K562 (cell line): ENCODE measurements around the gene BCCIP. TPM values are rescaled to one million over a fixed set of nuclear protein-coding genes. Genes with fewer than 3 reads are reported as not detected.

Experiments
- ATAC-seq: fragments of 200-7000 bp; cut with Tn5 transposase; 3 replicates; pipeline ENCODE4 v1.9.1; 2020; ENCODE audit warnings: moderate library complexity
- BruUV-seq: library from RNA; stranded (reverse); fragments of 400-500 nt; replicated peaks from 2 replicates; lab custom pipeline; 2021; lab: Mats Ljungman, UMichigan
- CTCF ChIA-PET: fragments of 300-600 bp; formaldehyde crosslinking; extraction: SDS; loops from one replicate; lab custom pipeline; 2021; ENCODE audit warnings: low intra/inter-chr PET ratio; lab: Yijun Ruan, JAX
- POLR2A ChIA-PET: fragments of 300-600, 350-650 bp; sonication (Branson Sonifier 250); formaldehyde crosslinking; extraction: SDS; loops from one replicate; lab custom pipeline; 2021; ENCODE audit warnings: antibody characterized with exemption, inconsistent platforms; lab: Yijun Ruan, JAX
- DNase-seq, 4 experiments: peaks; one replicate each; pipeline versions ENCODE4 v3.0.0 to v3.0.0-alpha.2; 2011 to 2018; ENCODE audit warnings: low spot score in 3 of 4, mixed read lengths in 3 of 4; ENCODE audit errors: extremely low read depth in 1 of 4
- FAIRE-seq: peaks from 2 replicates; lab custom pipeline; 2011; peaks lifted over from hg19 to GRCh38; lab: Jason Lieb, UNC
- H2AFZ ChIP-seq: 2 replicates; pipeline ENCODE4 v1.6.0; 2011; ENCODE audit warnings: low read depth, low read length, control low read depth, inconsistent platforms
- H3K27ac ChIP-seq: fragments of 200-600 bp; 3 replicates; pipeline ENCODE4 v1.8.0; 2011; ENCODE audit warnings: low read depth, mild to moderate bottlenecking, control low read depth, inconsistent platforms, low read length, moderate library complexity, mixed read lengths; ENCODE audit errors: extremely low read depth
- H3K27me3 ChIP-seq, 2 experiments: fragments of 300-600 bp in 1 of 2; 2 replicates in 1 of 2; 3 replicates in 1 of 2; pipeline versions ENCODE4 v1.6.0 to v1.8.0; 2011; ENCODE audit warnings: inconsistent platforms in 2 of 2, low read length in 2 of 2, mild to moderate bottlenecking in 1 of 2, mixed read lengths in 1 of 2, moderate library complexity in 1 of 2; ENCODE audit not compliant: control insufficient read depth in 2 of 2, insufficient read depth in 2 of 2
- H3K36me3 ChIP-seq: fragments of 300-600 bp; 3 replicates; pipeline ENCODE4 v1.8.0; 2011; ENCODE audit warnings: mild to moderate bottlenecking, low read length, inconsistent platforms; ENCODE audit not compliant: control insufficient read depth, insufficient read depth
- H3K4me1 ChIP-seq, 2 experiments: fragments of 200-600 bp in 1 of 2; replicated peaks in 1 of 2; 2 replicates in 1 of 2; 3 replicates in 1 of 2; pipeline versions ENCODE4 v1.5.1 to v1.8.0; 2011; ENCODE audit warnings: inconsistent platforms in 2 of 2, low read length in 2 of 2, mild to moderate bottlenecking in 1 of 2, mixed read lengths in 1 of 2, moderate library complexity in 1 of 2; ENCODE audit not compliant: control insufficient read depth in 2 of 2, insufficient read depth in 2 of 2
- H3K4me2 ChIP-seq: 2 replicates; pipeline ENCODE4 v1.6.1; 2011; ENCODE audit warnings: low read length, control low read depth, inconsistent platforms, mixed read lengths; ENCODE audit not compliant: insufficient read depth
- H3K4me3 ChIP-seq: fragments of 200-600 bp; sonication (generic), shearing (Covaris generic); 2 replicates; pipeline ENCODE4 v1.5.1; 2016; ENCODE audit warnings: control low read depth, inconsistent platforms
- H3K79me2 ChIP-seq: fragments of 200-600 bp; 3 replicates; pipeline ENCODE4 v1.8.0; 2011; ENCODE audit warnings: low read length, inconsistent platforms; ENCODE audit not compliant: control insufficient read depth, insufficient read depth
- H3K9ac ChIP-seq, 2 experiments: 2 replicates each; pipeline versions ENCODE4 v1.6.0 to v1.6.1; 2011; ENCODE audit warnings: low read depth in 2 of 2, low read length in 2 of 2, control low read depth in 1 of 2, inconsistent platforms in 1 of 2, mild to moderate bottlenecking in 1 of 2, mixed read lengths in 1 of 2; ENCODE audit not compliant: insufficient read depth in 1 of 2
- H3K9me1 ChIP-seq: one replicate; pipeline ENCODE4 v1.6.0; 2011; ENCODE audit warnings: inconsistent platforms, mild to moderate bottlenecking, low read length, moderate library complexity; ENCODE audit not compliant: control insufficient read depth, insufficient read depth
- H3K9me3 ChIP-seq: replicated peaks from 2 replicates; pipeline ENCODE4 v1.5.1; 2011; ENCODE audit warnings: low read depth, low read length, inconsistent platforms; ENCODE audit not compliant: control insufficient read depth, insufficient read depth
- H4K20me1 ChIP-seq: replicated peaks from 2 replicates; pipeline ENCODE4 v1.6.1; 2011; ENCODE audit warnings: low read length, inconsistent platforms, mixed read lengths; ENCODE audit not compliant: control insufficient read depth, insufficient read depth
- ARID2 ChIP-seq: fragments of 450-650 bp; IDR thresholded peaks from 2 replicates; pipeline ENCODE4 v1.6.1; 2017; ENCODE audit warnings: antibody characterized with exemption, mild to moderate bottlenecking
- ATF1 ChIP-seq, 2 experiments: fragments of 450-650 bp in 1 of 2; IDR thresholded peaks; 2 replicates each; pipeline ENCODE4 v1.6.1; 2016; ENCODE audit warnings: missing compliant biosample characterization in 1 of 2, missing genetic modification characterization in 1 of 2
- BMI1 ChIP-seq: fragments of 150-350 bp; IDR thresholded peaks from 2 replicates; pipeline ENCODE4 v1.6.1; 2014; ENCODE audit warnings: low read length
- CBFB ChIP-seq: sonication (generic); formaldehyde crosslinking; IDR thresholded peaks from 2 replicates; pipeline ENCODE4 v1.4.0; 2020; ENCODE audit warnings: mild to moderate bottlenecking, missing genetic modification reagents
- CREB3L1 ChIP-seq: fragments of 450-650 bp; IDR thresholded peaks from 2 replicates; pipeline ENCODE4 v1.6.1; 2014; ENCODE audit warnings: low read depth, mild to moderate bottlenecking, moderate library complexity, borderline replicate concordance
- DEAF1 ChIP-seq: fragments of 450-650 bp; formaldehyde crosslinking; IDR thresholded peaks from 2 replicates; pipeline ENCODE4 v1.4.0; 2020; ENCODE audit warnings: mild to moderate bottlenecking, moderate library complexity
- HBP1 ChIP-seq: fragments of 450-650 bp; formaldehyde crosslinking; IDR thresholded peaks from 2 replicates; pipeline ENCODE4 v1.4.0; 2022; ENCODE audit warnings: missing genetic modification characterization
- KDM5B ChIP-seq: fragments of 200-600 bp; sonication (generic); IDR thresholded peaks from 2 replicates; pipeline ENCODE4 v1.6.1; 2012; ENCODE audit warnings: low read depth, mild to moderate bottlenecking, moderate library complexity, low read length, control low read depth, inconsistent platforms; ENCODE audit not compliant: insufficient replicate concordance
- MEF2D ChIP-seq: conservative IDR thresholded peaks from 2 replicates; pipeline ENCODE4 v1.6.1; 2016; ENCODE audit warnings: low read depth, missing genetic modification characterization, missing compliant biosample characterization
- MNT ChIP-seq, 2 experiments: fragments of 450-650 bp; conservative IDR thresholded peaks; 2 replicates each; pipeline ENCODE4 v1.6.1; 2017; ENCODE audit warnings: mild to moderate bottlenecking in 2 of 2, moderate library complexity in 2 of 2
- TRIM28 ChIP-seq: fragments of 450-650 bp; IDR thresholded peaks from 2 replicates; pipeline ENCODE4 v1.6.1; 2017
- XRCC3 ChIP-seq: fragments of 450-650 bp; IDR thresholded peaks from 2 replicates; pipeline ENCODE4 v1.6.1; 2017; ENCODE audit warnings: mild to moderate bottlenecking, moderate library complexity
- ZNF217 ChIP-seq: sonication (generic); formaldehyde crosslinking; IDR thresholded peaks from 2 replicates; pipeline ENCODE4 v1.8.0; 2022; ENCODE audit warnings: mild to moderate bottlenecking, missing genetic modification reagents
- ZNF507 ChIP-seq: conservative IDR thresholded peaks from 2 replicates; pipeline ENCODE4 v1.6.1; 2017; ENCODE audit warnings: missing genetic modification characterization, missing compliant biosample characterization
- ZNF57 ChIP-seq: fragments of 450-650 bp; formaldehyde crosslinking; IDR thresholded peaks from 2 replicates; pipeline ENCODE4 v1.4.0; 2020; ENCODE audit warnings: mild to moderate bottlenecking, moderate library complexity
- WGBS: fragments of 100-300 bp; shearing (Covaris generic); methylation state at CpG from one replicate; pipeline ENCODE4 v1.1.6; 2016; ENCODE audit warnings: low coverage, mixed read lengths; ENCODE audit not compliant: insufficient coverage; ENCODE audit errors: missing lambda C conversion rate; 5-methylcytosine and 5-hydroxymethylcytosine counted together
- in situ Hi-C: fragments of 300-500 bp; cut with MboI; formaldehyde crosslinking; loops from 4 replicates; pipeline ENCODE4 v1.15.0; 2018; ENCODE audit warnings: inconsistent platforms, mixed read lengths
- intact Hi-C: fragments of 100-400 bp; cut with micrococcal nuclease; formaldehyde crosslinking; loops from 2 replicates; pipeline ENCODE4 v1.14.2; 2022
- polyA plus RNA-seq, 8 experiments: library from polyadenylated mRNA; depleted of rRNA in 4 of 8; stranded (reverse) in 5 of 8; unstranded in 3 of 8; fragments of >200 nt; fragmentation: Nextera tagmentation in 2 of 8; fragmentation: Illumina TruSeq in 1 of 8; extraction: Ambion mirVana in 2 of 8; extraction: Trizol in 1 of 8; gene quantifications; 2 replicates each; pipeline versions ENCODE4 v1.2.1 to v1.2.3, GENCODE V29; 2011 to 2014; ENCODE audit warnings: inconsistent platforms in 1 of 8, missing spikeins in 1 of 8
- total RNA-seq, 7 experiments: library from RNA; depleted of rRNA in 6 of 7; stranded (reverse); fragments of >200 nt in 6 of 7; fragmentation: Illumina TruSeq in 2 of 7; extraction: Trizol in 2 of 7; gene quantifications; 2 replicates each; pipeline versions ENCODE4 v1.2.1 to v1.2.3, GENCODE V29; 2011 to 2021; ENCODE audit warnings: low replicate concordance in 1 of 7

The BCCIP gene
- total and polyA plus RNA-seq, 9 of the 15 experiments (the other 6 are each of a cell fraction or from before 2014, with no cell fraction given), result 95.1 to 204 (median 163) TPM

- TF ChIP-seq MEF2D (tag), result no peak
- no peak for TF ChIP-seq HBP1 (CRISPR knock-in tag)
- no peak for TF ChIP-seq TRIM28
- no peak for TF ChIP-seq ZNF507 (tag)
- TF ChIP-seq DEAF1 (CRISPR knock-in tag), result no peak
- TF ChIP-seq BMI1, result no peak
These were observed 21.2 kb upstream of the BCCIP start (continued) for GRCh38 chr10:125802131-125802530.

GRCh38 chr10:125802739-125803138, 20.6 kb upstream of the BCCIP start:
- FAIRE-seq (no peak), ATAC-seq (no peak), DNase-seq (no peak)
- H3K9ac ChIP-seq, result no peak overlapping the region
- H3K27me3 ChIP-seq, result no peaks in the 10 kb centered on the region
- intact Hi-C loops (no loop called here), in situ Hi-C loops (no loop called here)
- H3K9me1 ChIP-seq, result no peaks in the 10 kb centered on the region
- peaks cover 0 to 4% of the 10 kb centered on the region in 2 experiments; a peak in 2 of 5 replicates for H3K4me1 ChIP-seq
- H4K20me1 ChIP-seq, result no peaks in the 10 kb centered on the region; the same call in 1 of the 2 replicates
- no peak overlapping the region for H3K4me2 ChIP-seq
- 93% methylated on average over 7 of the region's 7 CpGs for WGBS
- H3K4me3 ChIP-seq, result no peak overlapping the region
- ChIA-PET CTCF (interaction anchor here (0.5 kb wide), 1 partner anchor 664 kb away, joined by 3 read pairs; no protein-coding TSS in a partner anchor), POLR2A (interaction anchor here (1.3 kb wide), 1 partner anchor 22 kb away, joined by 4 read pairs; no protein-coding TSS in a partner anchor)
- no peaks in the 10 kb centered on the region for H3K9me3 ChIP-seq
- no peak overlapping the region for H3K27ac ChIP-seq
- BruUV-seq, result no TSS peak
- no peaks in the 10 kb centered on the region for H3K79me2 ChIP-seq
- no peak overlapping the region for H2AFZ ChIP-seq
- peaks cover 20% of the 10 kb centered on the region; the same call in 2 of the 3 replicates for H3K36me3 ChIP-seq
- TF ChIP-seq CREB3L1, result no peak
- no peak for TF ChIP-seq CBFB
- TF ChIP-seq MNT (conservative IDR thresholded peaks at IDR 0.05), result no peak
- no peak for TF ChIP-seq ARID2
- no peak for TF ChIP-seq ZNF57 (CRISPR knock-in tag)
- no peak for TF ChIP-seq ATF1 (CRISPR knock-in tag; IDR thresholded peaks at IDR 0.05)
- no peak for TF ChIP-seq ATF1 (tag; IDR thresholded peaks at IDR 0.05)
- TF ChIP-seq KDM5B, result no peak
- no peak for TF ChIP-seq ZNF217 (CRISPR knock-in tag)
- TF ChIP-seq XRCC3, result no peak
